BLaER1 treated with 17β-estradiol and CSF1 and Interleukin-3, amounts not matched to agents 10 nM and 100 nM (cell line): Measurements from ENCODE around the gene HERC2.
"Not testable (repeated sequence)": the region's sequence is repeated elsewhere in the genome, so short reads cannot be mapped to it uniquely, and the experiment has no call there.

Source experiments
- H3K27ac ChIP-seq, 11 experiments: shearing (Covaris generic); formaldehyde crosslinking; 2 replicates each; pipeline ENCODE4 v1.8.1; 2022
- H3K27me3 ChIP-seq, 11 experiments: shearing (Covaris generic); formaldehyde crosslinking; 2 replicates each; pipeline ENCODE4 v1.8.1; 2022
- H3K36me3 ChIP-seq, 11 experiments: shearing (Covaris generic); formaldehyde crosslinking; 2 replicates each; pipeline ENCODE4 v1.8.1; 2022
- H3K4me1 ChIP-seq, 10 experiments: shearing (Covaris generic); formaldehyde crosslinking; 2 replicates each; pipeline ENCODE4 v1.8.1; 2022
- H3K4me2 ChIP-seq, 11 experiments: shearing (Covaris generic); formaldehyde crosslinking; 2 replicates each; pipeline ENCODE4 v1.8.1; 2022
- H3K4me3 ChIP-seq, 10 experiments: shearing (Covaris generic); formaldehyde crosslinking; 2 replicates each; pipeline ENCODE4 v1.8.1; 2022
- H3K9ac ChIP-seq, 11 experiments: shearing (Covaris generic); formaldehyde crosslinking; 2 replicates each; pipeline ENCODE4 v1.8.1; 2022
- H3K9me3 ChIP-seq, 11 experiments: shearing (Covaris generic); formaldehyde crosslinking; replicated peaks in 1 of 11; 2 replicates each; pipeline ENCODE4 v1.8.1; 2022
- H4K20me1 ChIP-seq, 11 experiments: shearing (Covaris generic); formaldehyde crosslinking; 2 replicates each; pipeline ENCODE4 v1.8.1; 2022
- Cebpa-rat ChIP-seq, 11 experiments: shearing (Covaris generic); IDR thresholded peaks; 2 replicates each; pipeline ENCODE4 v1.8.1; 2022

Gene HERC2

GRCh38 chr15:28125673-28126651 is 196.0 kb downstream of the HERC2 start:
- Histone ChIP-seq H3K4me1 (peaks cover 0 to 16% (median 3%) of the 10 kb centered on the region in 10 experiments; a peak in 8 of 20 replicates), H3K27ac (no peak overlapping the region), H3K9me3 (no peaks in the 10 kb centered on the region), H4K20me1 (peaks cover 0 to 83% (median 15%) of the 10 kb centered on the region in 11 experiments; a peak in 15 of 22 replicates), H3K4me2 (no peak overlapping the region), H3K4me3 (no peak overlapping the region), H3K9ac (no peak overlapping the region), H3K27me3 (no peaks in the 10 kb centered on the region), H3K36me3 (peaks cover 57 to 96% (median 82%) of the 10 kb centered on the region in 11 experiments)
- no peak for TF ChIP-seq Cebpa-rat (IDR thresholded peaks at IDR 0.05)

- Histone ChIP-seq H3K4me3 (no peak overlapping the region), H4K20me1 (peaks cover 0 to 73% (median 15%) of the 10 kb centered on the region in 11 experiments; a peak in 14 of 22 replicates), H3K27ac (no peak overlapping the region), H3K9ac (0 out of 22 replicates have a peak overlapping the region, but pooled peaks of 1 of the 11 experiments have one; percentile 29), H3K9me3 (no peaks in the 10 kb centered on the region), H3K36me3 (peaks cover 58 to 96% (median 82%) of the 10 kb centered on the region in 11 experiments), H3K27me3 (no peaks in the 10 kb centered on the region), H3K4me2 (no peak overlapping the region), H3K4me1 (peaks cover 0 to 16% (median 3%) of the 10 kb centered on the region in 10 experiments; a peak in 8 of 20 replicates)
- TF ChIP-seq Cebpa-rat (IDR thresholded peaks at IDR 0.05): no peak
These were observed 197.1 kb downstream of the HERC2 start for GRCh38 chr15:28124841-28125240.

GRCh38 chr15:28123408-28124023 is 198.5 kb downstream of the HERC2 start:
- Histone ChIP-seq H3K27me3 (no peaks in the 10 kb centered on the region), H3K4me1 (peaks cover 0 to 13% (median 3%) of the 10 kb centered on the region in 10 experiments; a peak in 8 of 20 replicates), H3K9me3 (no peaks in the 10 kb centered on the region), H4K20me1 (peaks cover 0 to 63% (median 15%) of the 10 kb centered on the region in 11 experiments; a peak in 14 of 22 replicates), H3K4me3 (no peak overlapping the region), H3K4me2 (no peak overlapping the region), H3K27ac (no peak overlapping the region), H3K9ac (no peak overlapping the region), H3K36me3 (peaks cover 57 to 96% (median 81%) of the 10 kb centered on the region in 11 experiments)
- no peak for TF ChIP-seq Cebpa-rat (IDR thresholded peaks at IDR 0.05)

GRCh38 chr15:28122038-28122949 is 199.7 kb downstream of the HERC2 start:
- Histone ChIP-seq H3K9me3 (no peaks in the 10 kb centered on the region), H3K9ac (no peak overlapping the region), H3K27me3 (no peaks in the 10 kb centered on the region), H3K4me3 (no peak overlapping the region), H4K20me1 (peaks cover 0 to 51% (median 11%) of the 10 kb centered on the region in 11 experiments; a peak in 13 of 22 replicates), H3K36me3 (peaks cover 65 to 96% (median 81%) of the 10 kb centered on the region in 11 experiments), H3K4me1 (peaks cover 0 to 6% (median 0%) of the 10 kb centered on the region in 10 experiments; a peak in 2 of 20 replicates), H3K27ac (no peak overlapping the region; a peak in 1 of 22 replicates), H3K4me2 (no peak overlapping the region)
- no peak for TF ChIP-seq Cebpa-rat (IDR thresholded peaks at IDR 0.05)

DNA sequence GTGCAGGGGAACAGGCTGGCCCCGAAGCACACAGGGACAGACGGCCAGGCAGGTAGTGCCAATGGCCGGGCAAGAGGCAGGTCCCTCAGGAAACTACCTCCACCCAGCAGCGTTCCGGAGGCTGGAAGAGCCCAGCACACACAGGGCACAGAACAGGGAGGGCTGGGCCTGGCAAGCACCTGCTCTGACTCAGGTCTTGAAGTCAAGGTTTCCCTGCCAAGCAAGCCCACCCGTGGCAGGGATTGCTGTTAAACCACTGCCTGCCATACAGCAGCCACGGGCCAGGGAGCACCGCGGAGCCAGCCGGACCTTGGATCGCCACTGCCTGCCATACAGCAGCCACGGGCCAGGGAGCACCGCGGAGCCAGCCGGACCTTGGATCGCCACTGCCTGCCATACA is 200.4 kb downstream of the HERC2 start:
- peaks cover 0 to 50% (median 4%) of the 10 kb centered on the region in 11 experiments; a peak in 12 of 22 replicates for H4K20me1 ChIP-seq
- not testable (repeated sequence) for H3K4me3 ChIP-seq, H3K4me1 ChIP-seq, H3K9me3 ChIP-seq, H3K27ac ChIP-seq, H3K27me3 ChIP-seq, H3K9ac ChIP-seq, H3K4me2 ChIP-seq
- H3K36me3 ChIP-seq: peaks cover 66 to 96% (median 83%) of the 10 kb centered on the region in 11 experiments

GRCh38 chr15:28120359-28120640 is 201.7 kb downstream of the HERC2 start:
- no peak overlapping the region for H3K4me2 ChIP-seq
- TF ChIP-seq Cebpa-rat (IDR thresholded peaks at IDR 0.05): no peak
- H3K4me1 ChIP-seq: peaks cover 0 to 7% (median 0%) of the 10 kb centered on the region in 10 experiments; a peak in 2 of 20 replicates
- H3K9ac ChIP-seq: no peak overlapping the region
- no peak overlapping the region for H3K4me3 ChIP-seq
- no peak overlapping the region for H3K27ac ChIP-seq
- H3K9me3 ChIP-seq: no peaks in the 10 kb centered on the region
- no peaks in the 10 kb centered on the region for H3K27me3 ChIP-seq
- H3K36me3 ChIP-seq: peaks cover 77 to 100% (median 93%) of the 10 kb centered on the region in 11 experiments
- H4K20me1 ChIP-seq: peaks cover 0 to 52% (median 0%) of the 10 kb centered on the region in 11 experiments; a peak in 10 of 22 replicates

DNA sequence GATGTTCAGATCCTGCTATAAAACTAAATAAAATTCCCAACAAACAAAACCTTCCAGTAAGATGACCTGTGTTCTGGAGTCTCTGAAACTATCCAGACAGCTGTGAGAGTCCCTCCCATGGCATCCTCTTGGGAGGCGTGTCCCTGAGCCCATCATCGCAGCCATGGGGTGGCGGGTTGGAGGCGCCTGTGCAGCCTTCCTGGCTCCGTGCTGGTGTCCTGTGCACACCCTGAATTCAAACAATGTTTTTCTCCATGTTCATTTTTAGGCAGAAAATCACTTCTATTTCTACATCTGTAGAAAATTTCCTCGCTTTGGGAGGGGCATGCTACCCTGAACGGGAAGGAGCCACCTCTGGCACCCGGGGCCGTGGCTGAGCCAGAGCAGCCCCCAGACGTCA is 203.4 kb downstream of the HERC2 start:
- no peak overlapping the region for H3K27ac ChIP-seq
- H3K4me1 ChIP-seq: peaks cover 0 to 7% (median 0%) of the 10 kb centered on the region in 10 experiments; a peak in 2 of 20 replicates
- H3K9ac ChIP-seq: no peak overlapping the region
- no peak for TF ChIP-seq Cebpa-rat (IDR thresholded peaks at IDR 0.05)
- peaks cover 85 to 100% (median 93%) of the 10 kb centered on the region in 11 experiments for H3K36me3 ChIP-seq
- H3K4me2 ChIP-seq: no peak overlapping the region
- H4K20me1 ChIP-seq: peaks cover 0 to 46% (median 0%) of the 10 kb centered on the region in 11 experiments; a peak in 8 of 22 replicates
- H3K9me3 ChIP-seq: no peaks in the 10 kb centered on the region
- H3K4me3 ChIP-seq: no peak overlapping the region
- no peaks in the 10 kb centered on the region for H3K27me3 ChIP-seq

DNA sequence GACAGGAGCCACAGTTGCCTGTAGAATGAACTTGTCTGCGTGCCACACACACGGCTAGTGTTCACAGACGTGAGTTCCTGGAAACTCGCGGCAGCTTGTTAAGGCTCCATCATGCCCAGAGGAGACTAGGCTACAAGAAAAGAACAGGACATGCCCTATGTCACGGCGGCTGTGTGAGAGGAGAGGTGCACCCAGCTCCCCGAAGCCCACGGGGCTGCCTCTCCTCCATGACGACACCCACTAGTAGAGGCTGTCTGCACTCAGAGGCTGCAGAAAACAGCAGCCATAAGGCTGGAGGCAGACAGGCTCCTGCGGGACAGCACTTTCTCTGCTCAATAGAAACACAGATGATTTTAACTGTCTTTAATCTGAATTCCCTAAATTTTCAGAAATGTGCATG is 203.9 kb downstream of the HERC2 start:
- no peak for TF ChIP-seq Cebpa-rat (IDR thresholded peaks at IDR 0.05)
- H3K4me2 ChIP-seq: no peak overlapping the region
- H3K36me3 ChIP-seq: peaks cover 89 to 100% (median 95%) of the 10 kb centered on the region in 11 experiments
- H4K20me1 ChIP-seq: peaks cover 0 to 48% (median 0%) of the 10 kb centered on the region in 11 experiments; a peak in 8 of 22 replicates
- peaks cover 0 to 7% (median 0%) of the 10 kb centered on the region in 10 experiments; a peak in 2 of 20 replicates for H3K4me1 ChIP-seq
- no peaks in the 10 kb centered on the region for H3K27me3 ChIP-seq
- H3K4me3 ChIP-seq: no peak overlapping the region
- H3K27ac ChIP-seq: no peak overlapping the region
- H3K9me3 ChIP-seq: no peaks in the 10 kb centered on the region
- no peak overlapping the region for H3K9ac ChIP-seq
